ENCODE results near the gene RFC5.
"Not testable (repeated sequence)": the region's sequence is repeated elsewhere in the genome, so short reads cannot be mapped to it uniquely, and the experiment has no call there.

Gene RFC5

DNA sequence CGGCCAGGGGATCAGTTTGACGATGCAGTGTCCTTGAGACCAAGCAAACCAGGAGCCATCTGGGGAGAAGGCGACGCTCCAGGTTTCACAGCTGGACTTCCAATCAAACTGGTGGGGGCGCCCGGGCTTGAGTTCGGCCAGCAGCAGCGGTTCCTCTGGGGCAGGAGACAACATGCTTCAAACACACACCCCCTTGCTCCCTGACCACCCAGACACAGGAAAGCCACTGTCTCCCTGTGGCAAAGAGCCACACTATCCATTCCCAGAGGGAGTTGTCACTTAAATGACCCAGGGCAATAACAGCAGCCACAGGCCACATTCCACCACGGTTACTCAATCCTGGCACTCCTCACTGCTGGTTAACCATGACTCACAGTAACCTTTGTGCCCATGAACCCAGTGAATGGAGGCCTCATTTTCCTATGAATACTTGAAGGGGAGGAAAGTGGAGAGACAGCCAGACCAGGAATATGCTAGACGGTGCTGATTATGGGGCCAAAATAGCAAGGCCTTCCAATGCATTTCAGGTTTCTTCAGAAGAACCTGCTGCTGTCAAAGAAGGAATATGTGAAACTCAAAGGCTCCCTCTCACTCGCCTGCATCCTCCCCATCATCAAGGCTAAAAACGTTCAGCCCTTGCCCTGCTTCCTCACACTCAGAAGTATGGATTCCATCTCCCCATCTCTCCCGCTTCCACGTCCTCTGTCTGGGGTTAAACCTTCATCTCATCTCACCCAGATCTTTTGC, 36.0 kb downstream of the RFC5 start:
- DNase-seq (ENCODE audit: low spot score), result no peak

DNA sequence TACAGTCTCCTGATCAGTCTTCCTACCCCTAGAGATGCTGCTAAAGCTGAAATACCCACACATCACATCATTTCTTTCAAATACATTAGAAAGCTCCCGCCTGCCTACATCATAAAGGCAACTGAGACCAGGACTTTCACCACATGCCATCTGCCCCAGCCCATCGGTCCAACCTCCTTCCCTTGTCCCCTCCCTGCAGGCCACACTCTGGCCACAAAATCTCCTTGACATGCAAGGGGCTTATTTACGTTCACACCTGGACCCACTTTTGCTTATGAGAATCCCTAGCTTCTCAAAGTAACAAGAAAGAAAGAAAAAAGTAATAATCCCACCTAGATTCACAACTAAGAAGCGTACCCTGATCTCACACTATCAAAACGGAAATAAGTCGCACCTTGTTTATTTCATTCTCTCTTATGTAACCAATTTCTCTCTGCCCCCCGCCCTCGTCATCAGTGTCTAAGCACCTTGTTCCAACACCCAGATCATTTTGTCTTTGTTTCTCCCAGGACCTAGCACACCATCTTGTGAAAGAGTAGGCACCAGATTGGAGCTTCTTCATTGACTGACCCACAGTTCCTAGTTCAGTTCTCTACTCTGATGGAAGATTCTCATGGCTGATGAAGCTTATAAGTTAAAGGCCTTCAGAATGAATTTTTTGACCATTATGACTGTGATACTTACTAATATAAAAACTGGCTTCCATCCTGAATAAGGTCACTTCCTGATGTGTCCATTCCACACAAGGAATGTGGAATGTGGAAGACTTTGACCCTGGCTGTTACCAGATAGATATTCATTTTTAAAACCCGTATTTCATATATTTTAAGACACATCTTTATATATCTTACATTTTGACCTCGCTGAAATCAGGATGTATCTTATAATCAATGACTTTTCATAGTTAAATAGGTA, 36.8 kb downstream of the RFC5 start:
- DNase-seq (ENCODE audit: low spot score), result no peak

DNA sequence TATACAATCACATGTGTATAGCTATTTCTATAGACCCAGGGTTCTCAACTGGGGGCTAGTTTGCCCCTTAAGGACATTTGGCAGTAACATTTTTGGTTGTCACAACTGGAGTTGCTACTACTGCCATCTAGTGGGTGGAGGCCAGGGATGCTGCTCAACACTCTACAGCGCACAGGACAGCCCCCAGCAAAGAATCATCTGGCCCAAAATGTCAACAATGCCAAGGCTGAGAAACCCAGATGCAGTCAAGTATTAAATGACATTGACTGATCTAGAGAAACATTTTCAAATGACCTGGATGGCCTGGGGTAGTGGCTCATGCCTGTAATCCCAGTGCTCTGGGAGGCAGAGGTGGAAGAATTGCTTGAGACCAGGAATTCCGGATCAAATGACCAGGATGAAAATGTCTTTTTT, 38.6 kb downstream of the RFC5 start:
- peak; percentile 54 for DNase-seq (ENCODE audit: low spot score)

DNA sequence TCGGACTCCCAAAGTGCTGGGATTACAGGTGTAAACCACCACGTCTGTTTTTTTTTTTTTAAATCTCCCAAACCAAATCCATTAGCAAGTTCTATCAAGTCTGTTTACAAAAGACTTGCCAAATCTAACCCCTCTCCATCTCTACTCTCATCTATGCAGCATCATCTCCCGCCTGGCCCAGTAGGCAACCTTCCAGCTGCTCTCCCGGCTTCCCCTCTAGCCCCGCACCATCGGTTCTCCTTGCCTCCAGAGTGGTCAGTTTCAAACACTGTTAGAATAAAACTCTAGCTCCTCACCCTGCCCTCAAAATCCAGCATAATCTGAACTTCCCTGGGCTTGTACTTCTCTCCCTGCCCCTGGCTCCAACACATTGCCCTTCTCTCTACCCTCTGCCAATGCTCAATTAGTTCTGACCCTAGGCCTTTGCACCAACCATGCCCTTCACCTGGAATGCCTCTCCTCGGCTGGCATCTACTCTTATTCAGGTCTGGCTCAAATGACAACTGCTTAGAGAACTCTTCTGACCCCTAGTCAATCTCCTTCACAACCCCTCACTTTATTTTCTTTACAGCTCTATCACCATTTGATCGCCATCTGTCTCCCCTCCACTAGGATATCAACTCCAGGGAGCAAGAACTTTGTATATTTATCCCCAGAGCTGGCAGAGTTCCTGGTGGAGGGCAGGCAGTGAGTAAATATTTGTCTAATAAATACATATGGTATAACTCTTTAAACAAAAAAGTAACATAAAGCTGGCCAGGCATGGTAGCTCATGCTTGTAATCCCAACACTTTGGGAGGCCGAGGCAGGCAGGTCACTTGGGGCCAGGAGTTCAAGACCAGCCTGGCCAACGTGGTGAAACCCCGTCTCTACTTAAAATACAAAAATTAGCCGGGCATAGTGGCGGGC, 39.6 kb downstream of the RFC5 start:
- DNase-seq (ENCODE audit: low spot score), result no peak

DNA sequence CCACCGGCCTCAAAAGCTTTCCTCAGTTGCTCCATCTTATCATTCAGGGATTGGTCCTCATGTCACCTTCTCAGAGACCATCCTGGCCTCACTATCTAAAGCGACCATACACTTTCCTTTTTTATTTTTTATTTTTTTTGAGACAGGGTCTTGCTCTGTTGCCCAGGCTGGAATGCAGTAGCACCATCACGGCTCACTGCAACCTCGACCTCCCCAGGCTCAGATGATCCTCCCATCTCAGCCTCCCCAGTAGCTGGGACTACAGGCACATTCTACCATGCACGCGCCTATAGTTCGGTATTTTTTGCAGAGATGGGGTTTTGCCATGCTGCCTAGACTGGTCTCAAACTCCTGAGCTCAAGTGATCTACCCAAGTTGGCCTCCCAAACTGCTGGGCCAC, 41.7 kb downstream of the RFC5 start:
- no peak for DNase-seq (ENCODE audit: low spot score)

DNA sequence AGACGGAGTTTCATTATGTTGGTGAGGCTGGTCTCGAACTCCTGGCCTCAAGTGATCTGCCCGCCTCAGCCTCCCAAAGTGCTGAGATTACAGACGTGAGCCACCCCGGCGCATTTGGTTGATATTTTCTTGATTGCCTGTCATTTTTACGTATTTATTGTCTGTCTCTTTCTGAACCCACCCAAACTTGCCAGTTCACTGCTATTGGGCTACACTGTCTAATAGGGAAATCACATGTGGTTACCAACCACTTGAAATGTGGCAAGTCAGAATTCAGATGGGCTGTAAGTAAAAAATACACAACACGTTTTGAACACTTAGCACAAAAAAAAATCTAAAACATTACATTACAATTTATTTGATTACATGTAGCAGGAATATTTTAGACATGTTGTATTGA, 42.4 kb downstream of the RFC5 start:
- DNase-seq (ENCODE audit: low spot score), result no peak

DNA sequence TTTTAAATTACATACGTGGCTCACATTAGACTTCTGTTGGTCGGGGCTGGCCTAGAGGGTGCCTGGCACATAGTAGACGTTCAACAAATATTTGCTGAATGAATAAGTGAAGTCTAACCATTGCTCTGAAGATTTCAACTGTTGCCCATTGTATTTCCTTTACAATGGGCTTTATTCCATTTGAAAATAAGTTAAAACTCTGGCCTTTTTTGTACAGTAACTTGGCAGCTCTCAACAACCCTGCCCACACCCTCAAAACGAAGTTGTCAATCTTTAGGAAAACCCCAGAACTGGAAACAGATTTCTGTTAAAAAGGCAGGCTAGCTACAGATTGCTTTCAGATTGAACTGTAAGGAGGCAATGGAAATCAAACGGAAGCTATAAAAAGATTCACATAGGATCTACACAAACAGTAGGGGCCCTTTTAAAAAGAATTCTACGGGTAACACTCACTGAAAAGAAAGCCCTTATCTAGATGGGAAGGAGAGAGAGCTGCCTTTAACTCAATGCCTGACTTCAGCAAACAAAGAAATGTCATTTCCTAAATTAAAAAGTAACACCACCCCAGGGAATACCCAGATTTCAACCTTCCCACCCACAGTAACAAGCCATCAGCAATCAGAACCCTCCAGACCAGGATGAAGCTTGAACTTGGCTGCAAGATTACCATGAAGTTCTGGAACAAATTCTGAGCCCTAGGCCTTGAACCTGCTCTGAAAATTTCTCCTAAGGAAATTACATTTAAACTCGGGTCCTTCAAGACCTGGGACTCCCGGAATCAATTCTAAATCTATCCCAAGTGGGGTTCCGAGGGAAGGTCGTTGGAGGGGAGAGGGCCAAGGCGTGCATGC, 43.1 kb downstream of the RFC5 start:
- no peak for DNase-seq (ENCODE audit: low spot score)

DNA sequence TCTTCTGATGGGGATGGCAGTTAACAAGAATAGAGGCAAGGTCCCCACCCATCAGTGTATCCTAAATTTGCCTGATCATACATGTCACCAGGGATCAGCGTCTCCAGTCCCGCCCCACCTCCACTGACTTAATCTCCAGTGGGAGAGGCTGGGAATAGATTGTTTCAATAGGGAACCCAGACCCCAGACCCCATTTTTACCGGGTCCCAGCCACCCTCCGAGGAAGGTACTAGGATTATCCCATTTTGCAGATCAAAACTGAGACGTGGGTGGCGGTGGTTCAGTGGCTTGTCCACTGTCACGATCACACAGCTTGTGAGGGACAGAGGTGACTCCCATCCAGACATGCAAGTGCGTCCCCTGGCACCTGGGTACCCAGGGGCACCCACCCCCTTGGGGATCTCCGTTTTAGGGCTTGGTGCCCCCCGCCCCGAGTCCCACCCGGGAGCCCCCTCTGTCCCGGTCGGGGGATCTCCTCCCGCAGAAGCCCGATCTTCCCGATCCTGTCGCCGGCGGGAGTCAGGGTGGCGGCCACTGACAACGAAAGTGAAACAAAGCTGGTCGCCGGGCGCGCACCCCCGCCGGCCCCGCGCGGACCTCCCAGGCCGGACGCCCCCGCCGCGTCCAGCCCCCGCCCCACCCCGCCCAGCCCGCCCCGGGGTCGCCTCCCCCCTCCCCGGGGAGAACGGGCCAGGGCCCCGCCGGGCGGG, 44.0 kb downstream of the RFC5 start:
- DNase-seq (ENCODE audit: low spot score), result no peak

DNA sequence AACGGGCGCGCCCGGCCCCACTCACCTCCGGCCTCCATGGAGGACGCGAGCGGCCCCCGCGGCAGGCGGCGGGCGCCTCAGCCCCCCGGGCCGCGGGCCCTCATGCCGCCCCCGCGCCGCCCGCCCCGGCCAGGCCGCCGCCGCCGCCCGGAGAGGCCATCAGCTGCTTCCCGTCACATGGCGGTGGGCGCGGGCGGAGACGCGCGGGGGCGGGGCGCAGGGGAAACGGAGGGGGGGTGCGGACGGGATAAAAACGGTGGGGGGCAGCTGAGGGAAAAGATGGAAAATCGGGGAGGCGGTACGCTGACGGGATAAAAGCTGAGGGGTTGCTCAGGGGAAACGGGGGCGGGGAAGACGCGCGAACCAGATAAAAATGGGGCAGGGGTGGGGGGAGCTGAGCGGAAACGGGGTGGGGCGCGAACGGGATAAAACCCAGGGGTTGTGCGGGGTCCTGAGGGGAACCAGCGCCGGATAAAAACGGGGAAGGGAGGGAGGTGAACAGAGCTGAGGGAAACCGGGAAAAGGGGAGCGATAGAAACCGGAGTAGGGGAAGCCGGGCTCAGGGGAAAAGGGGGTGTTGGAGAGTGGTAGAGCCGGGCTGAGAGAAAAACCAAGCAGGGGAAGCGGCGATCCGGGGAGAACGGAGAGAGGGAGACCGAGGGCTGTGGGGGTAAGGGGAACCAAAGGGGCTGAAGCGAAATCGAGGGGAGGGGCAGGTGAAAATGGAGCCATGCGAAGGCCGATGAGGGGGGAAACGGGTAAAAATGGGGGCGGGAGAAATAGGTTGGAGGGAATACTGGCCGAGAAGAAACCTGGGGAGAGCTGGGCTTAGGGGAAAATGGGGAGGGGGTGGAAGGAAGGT, 44.7 kb downstream of the RFC5 start, which contains the start of gene WSB2:
Gene WSB2 (minus strand): TSS at position 169 of the 862 bp plus-strand sequence. CDS start 131 bp downstream, at position 38.
- no peak for DNase-seq (ENCODE audit: low spot score)

DNA sequence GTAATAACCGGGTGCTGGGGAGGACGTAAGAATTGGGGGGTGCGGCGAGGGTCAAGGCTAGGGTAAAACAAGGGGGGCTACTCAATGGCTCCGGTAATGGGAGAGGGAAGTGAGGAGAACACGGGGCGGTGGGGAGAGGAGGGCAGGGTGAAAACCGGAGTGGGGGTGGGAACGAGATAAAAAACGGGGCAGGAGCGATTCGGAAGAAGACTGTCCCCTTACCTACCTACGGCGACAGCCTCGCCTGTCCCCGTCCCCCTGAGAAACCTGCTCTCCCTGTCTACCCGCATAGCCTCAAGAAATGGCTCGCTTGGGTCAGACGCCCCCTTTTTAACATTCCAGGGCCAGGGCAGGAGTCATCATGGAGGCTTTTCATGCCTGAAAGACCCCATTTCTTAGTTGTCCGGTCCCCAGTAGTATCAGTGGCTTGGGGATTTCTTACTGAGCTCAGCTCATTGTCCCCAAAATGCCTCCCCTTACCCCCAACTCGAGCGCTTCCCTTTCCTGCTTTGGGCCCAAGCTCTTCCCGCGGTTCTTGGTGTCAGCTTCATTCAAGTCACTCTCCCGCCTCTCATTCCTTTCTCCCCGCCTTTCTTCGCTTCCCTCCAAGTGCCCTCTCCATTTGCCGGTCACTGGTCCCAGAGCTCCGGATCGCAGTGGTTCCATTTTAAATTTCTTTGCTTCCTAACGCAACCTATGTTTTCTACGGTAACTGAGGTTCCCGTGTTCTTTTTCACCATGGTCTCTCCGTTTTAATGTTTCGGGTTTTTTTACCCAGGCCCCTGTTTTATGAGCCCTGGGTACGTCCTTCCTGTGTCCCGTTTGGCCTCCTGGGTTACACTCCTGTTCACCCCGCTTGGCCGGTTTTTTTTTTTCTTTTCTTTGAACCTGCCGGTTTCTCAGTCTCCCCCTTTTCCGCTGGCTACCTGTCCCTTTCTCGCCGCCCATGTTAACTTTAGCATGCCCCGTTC, 45.7 kb downstream of the RFC5 start:
- DNase-seq (ENCODE audit: low spot score), result no peak

DNA sequence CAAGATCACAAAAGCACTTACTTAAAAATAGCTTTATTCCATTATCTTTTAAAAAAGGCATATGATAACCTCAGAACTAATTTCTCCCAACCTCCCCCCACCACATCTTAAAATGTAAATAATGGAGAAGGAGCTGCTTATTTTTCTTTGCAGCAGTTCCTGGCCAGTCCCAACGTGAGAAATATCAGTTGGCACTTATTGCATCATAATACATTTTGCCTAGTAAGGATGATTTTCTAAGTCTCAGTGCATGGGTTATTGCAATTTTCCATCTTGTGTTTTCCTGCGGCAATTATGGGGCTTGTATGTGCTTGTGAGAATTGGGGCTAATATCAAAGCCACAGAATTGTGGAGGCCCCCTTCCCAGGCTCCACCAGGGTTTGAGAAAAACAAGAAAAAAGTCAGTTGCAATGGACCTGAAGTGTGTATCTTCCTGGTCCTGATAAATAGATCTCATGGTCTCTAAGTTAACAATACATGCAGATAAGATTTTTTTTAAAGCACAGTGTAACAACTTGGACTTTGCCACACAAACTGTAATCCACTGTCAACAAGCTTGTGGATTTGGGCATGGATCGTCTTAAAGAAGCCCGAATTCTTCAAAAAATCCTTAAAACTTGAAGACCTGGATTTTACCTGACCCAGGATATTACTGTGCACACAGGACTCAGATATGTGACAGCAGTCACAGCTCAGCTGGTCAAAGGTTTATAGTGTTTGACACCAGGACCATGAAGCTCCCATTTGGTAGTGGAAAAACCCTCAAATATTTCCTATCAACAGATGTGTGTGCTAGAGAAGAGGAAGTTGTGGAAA, 47.3 kb downstream of the RFC5 start:
- DNase-seq (ENCODE audit: low spot score), result no peak

DNA sequence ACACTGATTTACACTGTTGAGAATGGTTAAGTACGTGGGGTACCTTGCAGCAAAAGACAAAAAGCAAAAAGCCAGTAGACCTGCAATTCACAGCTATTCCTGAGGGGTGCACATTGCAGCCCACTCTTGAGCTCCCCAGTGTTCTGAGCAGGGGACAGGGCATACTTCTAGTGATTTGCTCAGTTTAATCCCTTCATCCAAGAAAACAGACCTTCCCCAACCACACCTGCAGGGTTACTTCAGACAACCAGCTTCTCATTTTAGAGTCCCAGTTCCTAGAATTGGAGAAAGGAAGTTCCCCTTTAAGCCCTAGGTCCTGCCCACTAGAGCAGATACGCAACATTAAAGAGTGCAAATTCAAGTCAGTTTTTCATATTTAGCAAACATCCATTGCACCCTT, 48.1 kb downstream of the RFC5 start:
- DNase-seq (ENCODE audit: low spot score), result no peak

DNA sequence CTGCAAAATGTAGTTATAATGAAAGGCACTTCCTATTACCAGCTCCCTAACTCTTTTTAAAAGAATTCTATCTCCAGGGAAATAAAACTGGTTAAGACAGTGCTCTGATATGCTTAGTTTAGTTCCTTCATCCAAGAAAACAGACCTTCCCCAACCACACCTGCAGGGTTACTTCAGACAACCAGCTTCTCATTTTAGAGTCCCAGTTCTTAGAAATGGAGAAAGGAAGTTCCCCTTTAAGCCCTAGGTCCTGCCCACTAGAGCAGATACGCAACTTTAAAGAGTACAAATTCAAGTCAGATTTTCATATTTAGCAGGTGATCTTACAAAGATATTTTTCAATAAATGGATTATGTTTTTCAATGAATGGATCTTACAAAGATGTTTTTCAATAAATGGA, 48.9 kb downstream of the RFC5 start:
- no peak for DNase-seq (ENCODE audit: low spot score)

DNA sequence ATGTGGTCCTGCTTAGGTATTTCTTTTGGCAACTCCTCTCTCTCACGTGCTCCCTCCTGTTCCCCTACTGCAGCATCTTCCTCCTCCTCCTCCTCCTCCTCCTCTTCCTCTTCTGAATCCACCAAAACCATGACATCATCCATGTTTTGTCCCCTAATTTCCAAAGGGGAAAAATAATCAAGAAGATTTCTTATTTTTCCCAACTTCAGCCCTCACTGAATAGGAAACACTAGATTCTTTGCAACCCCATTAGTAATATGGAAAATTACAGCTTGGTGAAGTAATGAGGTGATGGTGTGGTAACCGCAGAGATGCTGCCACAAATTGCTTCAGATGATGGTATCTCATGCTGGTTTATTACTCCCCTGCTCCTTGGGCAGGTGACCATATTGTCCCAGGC, 51.9 kb downstream of the RFC5 start:
- DNase-seq (ENCODE audit: low spot score), result no peak

DNA sequence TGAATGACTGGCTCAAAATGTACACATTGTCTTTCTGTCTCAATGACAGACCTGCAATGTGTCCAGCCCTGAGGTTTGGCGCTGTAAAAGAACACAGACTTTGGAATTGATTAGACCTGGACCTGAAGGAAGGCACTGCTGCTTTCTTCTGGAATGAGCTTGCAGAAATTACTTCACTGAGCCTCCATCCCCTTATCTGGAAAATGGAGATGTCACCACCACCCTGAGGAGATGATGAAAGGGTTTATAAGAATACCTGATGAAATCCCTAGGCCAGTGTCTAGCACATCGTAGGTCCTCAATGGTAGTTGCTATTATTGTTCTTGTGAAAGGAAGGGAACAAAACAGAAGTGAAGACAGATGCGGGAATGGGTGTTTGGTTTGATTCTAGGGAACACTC, 54.1 kb downstream of the RFC5 start:
- no peak for DNase-seq (ENCODE audit: low spot score)

DNA sequence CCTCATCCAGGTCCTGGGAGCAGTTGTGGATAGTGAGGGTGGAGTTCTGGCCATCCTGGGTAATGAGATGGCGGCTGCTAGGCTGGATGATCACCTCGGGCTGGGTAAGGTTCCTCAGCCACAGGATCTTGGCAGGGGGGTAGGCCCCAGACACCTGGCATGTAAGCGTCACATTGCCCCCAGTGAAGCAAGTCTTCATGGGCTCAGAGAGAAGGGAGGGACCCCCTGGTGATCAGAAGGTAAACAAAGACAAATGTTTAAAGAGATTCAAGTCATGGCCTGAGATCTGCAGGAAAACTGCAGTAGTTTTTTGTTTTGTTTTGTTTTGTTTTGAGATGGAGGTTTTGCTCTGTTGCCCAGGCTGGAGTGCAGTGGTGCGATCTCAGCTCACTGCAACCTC, 57.3 kb downstream of the RFC5 start:
- DNase-seq (ENCODE audit: low spot score), result no peak

DNA sequence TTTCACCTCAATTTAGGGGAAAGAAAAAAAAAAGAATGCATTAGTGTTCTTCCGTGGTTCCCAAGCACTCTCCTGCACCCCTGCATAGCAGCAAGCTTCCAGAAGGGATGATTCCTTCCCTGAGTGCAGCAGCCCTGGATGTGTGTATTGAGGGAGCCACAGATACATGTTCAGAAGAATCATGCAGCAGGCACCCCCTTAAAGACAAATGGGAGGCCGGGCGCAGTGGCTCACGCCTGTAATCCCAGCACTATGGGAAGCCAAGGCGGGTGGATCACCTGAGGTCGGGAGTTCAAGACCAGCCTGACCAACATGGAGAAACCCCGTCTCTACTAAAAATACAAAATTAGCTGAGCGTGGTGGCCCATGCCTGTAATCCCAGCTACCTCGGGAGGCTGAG, 65.0 kb downstream of the RFC5 start:
- not testable (repeated sequence) for DNase-seq (ENCODE audit: low spot score)
